GM23338 (cell line): ENCODE measurements around the gene ELFN2.

ENCODE experiments used
- CREB1 ChIP-seq: fragments of 250-450 bp; sonication (Bioruptor Pico); IDR thresholded peaks from 2 replicates; pipeline ENCODE4 v1.5.0; 2020; ENCODE audit warnings: low read depth, mild to moderate bottlenecking, moderate library complexity
- CTCF ChIP-seq, 2 experiments: fragments of 200-600 bp in 1 of 2; sonication (generic) in 1 of 2; conservative IDR thresholded peaks; 2 replicates each; pipeline versions ENCODE4 v1.5.1 to v1.6.1; 2016 to 2017; ENCODE audit warnings: antibody characterized with exemption in 2 of 2, low read depth in 2 of 2, mild to moderate bottlenecking in 2 of 2, moderate library complexity in 1 of 2
- EZH2 ChIP-seq: fragments of 200-600 bp; sonication (generic); IDR thresholded peaks from one replicate; pipeline ENCODE4 v1.8.0; 2017; ENCODE audit warnings: antibody characterized with exemption, mild to moderate bottlenecking, low read depth; ENCODE audit not compliant: unreplicated experiment
- EZH2phosphoT487 ChIP-seq: fragments of 200-600 bp; sonication (generic); IDR thresholded peaks from one replicate; pipeline ENCODE4 v1.8.1; 2018; ENCODE audit warnings: antibody characterized with exemption; ENCODE audit not compliant: unreplicated experiment
- JUNB ChIP-seq: IDR thresholded peaks from one replicate; pipeline ENCODE4 v1.6.1; 2016; ENCODE audit warnings: antibody characterized with exemption; ENCODE audit not compliant: unreplicated experiment
- NANOG ChIP-seq: IDR thresholded peaks from 2 replicates; pipeline ENCODE4 v1.6.1; 2016; ENCODE audit warnings: antibody characterized with exemption, borderline replicate concordance
- POLR2AphosphoS5 ChIP-seq: IDR thresholded peaks from 2 replicates; pipeline ENCODE4 v1.6.1; 2016; ENCODE audit warnings: antibody characterized with exemption, low read depth
- STAT1 ChIP-seq: IDR thresholded peaks from one replicate; pipeline ENCODE4 v1.6.1; 2016; ENCODE audit warnings: antibody characterized with exemption; ENCODE audit not compliant: unreplicated experiment
- ZNF114 ChIP-seq: fragments of 250-450 bp; sonication (Bioruptor Pico); IDR thresholded peaks from 2 replicates; pipeline ENCODE4 v1.5.0; 2020; ENCODE audit warnings: mild to moderate bottlenecking, moderate library complexity
- ZNF331 ChIP-seq: fragments of 250-450 bp; sonication (Bioruptor Pico); IDR thresholded peaks from 2 replicates; pipeline ENCODE4 v1.5.0; 2020; ENCODE audit warnings: low read depth, mild to moderate bottlenecking, moderate library complexity
- TF ChIP-seq, protein P1 (sequence below): IDR thresholded peaks from one replicate; pipeline ENCODE4 v1.6.1; 2018; ENCODE audit warnings: antibody characterized with exemption; ENCODE audit not compliant: unreplicated experiment
- TF ChIP-seq, protein P2 (sequence below): IDR thresholded peaks from 2 replicates; pipeline ENCODE4 v1.6.1; 2016; ENCODE audit warnings: antibody characterized with exemption

GRCh38 chr22:37333724-37334460, 93.4 kb downstream of the ELFN2 start:
- TF ChIP-seq CTCF (conservative IDR thresholded peaks at IDR 0.05; ENCODE audit: low read depth in 2 of 2) (peak; percentile 15 to 21; a peak in 2 of 4 replicates), EZH2 (no peak), POLR2AphosphoS5 (no peak), EZH2phosphoT487 (no peak), CREB1 (CRISPR knock-in tag) (no peak), STAT1 (no peak), ZNF114 (CRISPR knock-in tag) (no peak), JUNB (no peak), ZNF331 (no peak), NANOG (no peak)
- TF ChIP-seq, protein P1, sequence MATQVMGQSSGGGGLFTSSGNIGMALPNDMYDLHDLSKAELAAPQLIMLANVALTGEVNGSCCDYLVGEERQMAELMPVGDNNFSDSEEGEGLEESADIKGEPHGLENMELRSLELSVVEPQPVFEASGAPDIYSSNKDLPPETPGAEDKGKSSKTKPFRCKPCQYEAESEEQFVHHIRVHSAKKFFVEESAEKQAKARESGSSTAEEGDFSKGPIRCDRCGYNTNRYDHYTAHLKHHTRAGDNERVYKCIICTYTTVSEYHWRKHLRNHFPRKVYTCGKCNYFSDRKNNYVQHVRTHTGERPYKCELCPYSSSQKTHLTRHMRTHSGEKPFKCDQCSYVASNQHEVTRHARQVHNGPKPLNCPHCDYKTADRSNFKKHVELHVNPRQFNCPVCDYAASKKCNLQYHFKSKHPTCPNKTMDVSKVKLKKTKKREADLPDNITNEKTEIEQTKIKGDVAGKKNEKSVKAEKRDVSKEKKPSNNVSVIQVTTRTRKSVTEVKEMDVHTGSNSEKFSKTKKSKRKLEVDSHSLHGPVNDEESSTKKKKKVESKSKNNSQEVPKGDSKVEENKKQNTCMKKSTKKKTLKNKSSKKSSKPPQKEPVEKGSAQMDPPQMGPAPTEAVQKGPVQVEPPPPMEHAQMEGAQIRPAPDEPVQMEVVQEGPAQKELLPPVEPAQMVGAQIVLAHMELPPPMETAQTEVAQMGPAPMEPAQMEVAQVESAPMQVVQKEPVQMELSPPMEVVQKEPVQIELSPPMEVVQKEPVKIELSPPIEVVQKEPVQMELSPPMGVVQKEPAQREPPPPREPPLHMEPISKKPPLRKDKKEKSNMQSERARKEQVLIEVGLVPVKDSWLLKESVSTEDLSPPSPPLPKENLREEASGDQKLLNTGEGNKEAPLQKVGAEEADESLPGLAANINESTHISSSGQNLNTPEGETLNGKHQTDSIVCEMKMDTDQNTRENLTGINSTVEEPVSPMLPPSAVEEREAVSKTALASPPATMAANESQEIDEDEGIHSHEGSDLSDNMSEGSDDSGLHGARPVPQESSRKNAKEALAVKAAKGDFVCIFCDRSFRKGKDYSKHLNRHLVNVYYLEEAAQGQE: no peak
- TF ChIP-seq, protein P2, sequence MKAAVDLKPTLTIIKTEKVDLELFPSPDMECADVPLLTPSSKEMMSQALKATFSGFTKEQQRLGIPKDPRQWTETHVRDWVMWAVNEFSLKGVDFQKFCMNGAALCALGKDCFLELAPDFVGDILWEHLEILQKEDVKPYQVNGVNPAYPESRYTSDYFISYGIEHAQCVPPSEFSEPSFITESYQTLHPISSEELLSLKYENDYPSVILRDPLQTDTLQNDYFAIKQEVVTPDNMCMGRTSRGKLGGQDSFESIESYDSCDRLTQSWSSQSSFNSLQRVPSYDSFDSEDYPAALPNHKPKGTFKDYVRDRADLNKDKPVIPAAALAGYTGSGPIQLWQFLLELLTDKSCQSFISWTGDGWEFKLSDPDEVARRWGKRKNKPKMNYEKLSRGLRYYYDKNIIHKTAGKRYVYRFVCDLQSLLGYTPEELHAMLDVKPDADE: no peak
